ENCODE data around the gene FSTL5. TPM values are rescaled to one million over a fixed set of nuclear protein-coding genes. Genes with fewer than 3 reads are reported as not detected.

FSTL5 gene
- polyA plus RNA-seq, 5 donors: 0.22 to 0.81 (median 0.33) TPM

GRCh38 chr4:161714931-161715330 is 448.9 kb downstream of the FSTL5 start:
- no peak for DNase-seq

GRCh38 chr4:161714022-161714751 is 449.6 kb downstream of the FSTL5 start:
- DNase-seq: no peak

- DNase-seq: no peak
Measured at GRCh38 chr4:161704653-161705052, 459.1 kb downstream of the FSTL5 start.

GRCh38 chr4:161704040-161704439 is 459.8 kb downstream of the FSTL5 start:
- no peak for DNase-seq

GRCh38 chr4:161702287-161702686 is 461.5 kb downstream of the FSTL5 start:
- DNase-seq: no peak

- no peak for DNase-seq
Measured at GRCh38 chr4:161696944-161697343, 466.9 kb downstream of the FSTL5 start.

- DNase-seq: no peak
Measured at GRCh38 chr4:161680146-161680545, 483.7 kb downstream of the FSTL5 start.

GRCh38 chr4:161664740-161665139 is 499.1 kb downstream of the FSTL5 start:
- DNase-seq: no peak

- no peak for DNase-seq
Measured at GRCh38 chr4:161663844-161664243, 500.0 kb downstream of the FSTL5 start.

GRCh38 chr4:161658676-161659075 is 505.1 kb downstream of the FSTL5 start:
- no peak for DNase-seq

- peak; percentile 33 to 62 for DNase-seq
Measured at GRCh38 chr4:161657616-161658015, 506.2 kb downstream of the FSTL5 start.

- DNase-seq: no peak
Measured at GRCh38 chr4:161656594-161656993, 507.2 kb downstream of the FSTL5 start.

GRCh38 chr4:161655148-161655547 is 508.7 kb downstream of the FSTL5 start:
- no peak for DNase-seq

- no peak for DNase-seq
Measured at GRCh38 chr4:161653697-161654096, 510.1 kb downstream of the FSTL5 start.

GRCh38 chr4:161651586-161651985 is 512.2 kb downstream of the FSTL5 start:
- DNase-seq: peak; percentile 6 to 20

- DNase-seq: no peak
Measured at GRCh38 chr4:161650812-161651211, 513.0 kb downstream of the FSTL5 start.

- no peak for DNase-seq
Measured at GRCh38 chr4:161647757-161648156, 516.0 kb downstream of the FSTL5 start.

- no peak for DNase-seq
Measured at GRCh38 chr4:161642708-161643107, 521.1 kb downstream of the FSTL5 start.

- no peak for DNase-seq
Measured at GRCh38 chr4:161629694-161630441, 533.9 kb downstream of the FSTL5 start.

GRCh38 chr4:161604516-161605300 is 559.1 kb downstream of the FSTL5 start:
- no peak for DNase-seq

- no peak for DNase-seq
Measured at GRCh38 chr4:161601011-161601410, 562.8 kb downstream of the FSTL5 start.

- DNase-seq: no peak
Measured at GRCh38 chr4:161595230-161595771, 568.5 kb downstream of the FSTL5 start.
